ENCODE data around the gene GRIN2D. TPM values are rescaled to one million over a fixed set of nuclear protein-coding genes. Genes with fewer than 3 reads are reported as not detected.

GRIN2D gene
- total RNA-seq, 4 donors from 2014 or later, result 0.08 to 0.62 (median 0.47) TPM; not detected in 1

GRCh38 chr19:48405010-48405659, 11.7 kb downstream of the GRIN2D start:
- ATAC-seq, result no peak
- Histone ChIP-seq H3K4me1 (no peaks in the 10 kb centered on the region), H3K9me3 (peaks cover 0 to 8% (median 0%) of the 10 kb centered on the region in 3 donors), H3K4me3 (no peak overlapping the region), H3K27me3 (peaks cover 41% of the 10 kb centered on the region), H3K36me3 (no peaks in the 10 kb centered on the region), H3K27ac (no peak overlapping the region)
- WGBS, 2 donors (ENCODE audit: low coverage in 1 of 2), result 91 to 100% methylated on average over 1 of the region's 27 CpGs
- TF ChIP-seq POLR2A (IDR thresholded peaks at IDR 0.05) (no peak), CTCF (IDR thresholded peaks at IDR 0.05) (no peak)

- no peak for ATAC-seq
- H3K27me3 ChIP-seq, result peaks cover 48% of the 10 kb centered on the region
- no peaks in the 10 kb centered on the region for H3K4me1 ChIP-seq
- H3K36me3 ChIP-seq, result no peaks in the 10 kb centered on the region
- no peak overlapping the region for H3K27ac ChIP-seq
- H3K9me3 ChIP-seq, result peaks cover 0 to 8% (median 0%) of the 10 kb centered on the region in 3 donors
- H3K4me3 ChIP-seq, result no peak overlapping the region
- no peak for TF ChIP-seq CTCF (IDR thresholded peaks at IDR 0.05)
- no peak for TF ChIP-seq POLR2A (IDR thresholded peaks at IDR 0.05)
- no peak for TF ChIP-seq EP300 (IDR thresholded peaks at IDR 0.05)
- TF ChIP-seq POLR2AphosphoS5 (IDR thresholded peaks at IDR 0.05), result no peak
- WGBS, 2 donors (ENCODE audit: low coverage in 1 of 2), result 64 to 77% methylated on average over 2 to 13 of the region's 13 CpGs
Measured at GRCh38 chr19:48405850-48406249, 12.4 kb downstream of the GRIN2D start.

- H3K4me1 ChIP-seq, result peaks cover 0 to 18% (median 0%) of the 10 kb centered on the region in 3 donors
- H3K4me3 ChIP-seq, result peak overlapping the region in 1 of 2 donors; percentile 34
- 50% methylated on average over 4 of the region's 24 CpGs; no CpG with 5 or more reads in 1 of the 2 donors for WGBS, 2 donors (ENCODE audit: low coverage in 1 of 2)
- no peak overlapping the region for H3K27ac ChIP-seq
- no peak for ATAC-seq
- TF ChIP-seq POLR2AphosphoS5 (IDR thresholded peaks at IDR 0.05), result no peak
- no peak for TF ChIP-seq CTCF (IDR thresholded peaks at IDR 0.05)
- no peak for TF ChIP-seq POLR2A (IDR thresholded peaks at IDR 0.05)
- no peak for TF ChIP-seq EP300 (IDR thresholded peaks at IDR 0.05)
- H3K27me3 ChIP-seq, result peaks cover 66% of the 10 kb centered on the region
- H3K9me3 ChIP-seq, result no peaks in the 10 kb centered on the region
- H3K36me3 ChIP-seq, result no peaks in the 10 kb centered on the region
Measured at GRCh38 chr19:48413879-48414587, 20.6 kb downstream of the GRIN2D start.

GRCh38 chr19:48415395-48415794, 21.9 kb downstream of the GRIN2D start:
- H3K4me1 ChIP-seq, result peaks cover 0 to 18% (median 0%) of the 10 kb centered on the region in 3 donors
- peak; percentile 42 for ATAC-seq
- WGBS, 2 donors (ENCODE audit: low coverage in 1 of 2), result 13% methylated on average over 6 of the region's 14 CpGs; no CpG with 5 or more reads in 1 of the 2 donors
- peaks cover 69% of the 10 kb centered on the region for H3K27me3 ChIP-seq
- no peaks in the 10 kb centered on the region for H3K36me3 ChIP-seq
- no peak overlapping the region for H3K27ac ChIP-seq
- TF ChIP-seq POLR2AphosphoS5 (IDR thresholded peaks at IDR 0.05) (no peak), EP300 (IDR thresholded peaks at IDR 0.05) (no peak), CTCF (IDR thresholded peaks at IDR 0.05) (no peak), POLR2A (IDR thresholded peaks at IDR 0.05) (no peak)
- no peaks in the 10 kb centered on the region for H3K9me3 ChIP-seq
- H3K4me3 ChIP-seq, result peak overlapping the region in 1 of 2 donors; percentile 34

Data from gastroesophageal sphincter (tissue), 4 donors.